ENCODE data around the gene CPT2. TPM values are rescaled to one million over a fixed set of nuclear protein-coding genes. Genes with fewer than 3 reads are reported as not detected.

Gene CPT2
- total RNA-seq, 1 donor from 2014 or later = 15.5 TPM

DNA sequence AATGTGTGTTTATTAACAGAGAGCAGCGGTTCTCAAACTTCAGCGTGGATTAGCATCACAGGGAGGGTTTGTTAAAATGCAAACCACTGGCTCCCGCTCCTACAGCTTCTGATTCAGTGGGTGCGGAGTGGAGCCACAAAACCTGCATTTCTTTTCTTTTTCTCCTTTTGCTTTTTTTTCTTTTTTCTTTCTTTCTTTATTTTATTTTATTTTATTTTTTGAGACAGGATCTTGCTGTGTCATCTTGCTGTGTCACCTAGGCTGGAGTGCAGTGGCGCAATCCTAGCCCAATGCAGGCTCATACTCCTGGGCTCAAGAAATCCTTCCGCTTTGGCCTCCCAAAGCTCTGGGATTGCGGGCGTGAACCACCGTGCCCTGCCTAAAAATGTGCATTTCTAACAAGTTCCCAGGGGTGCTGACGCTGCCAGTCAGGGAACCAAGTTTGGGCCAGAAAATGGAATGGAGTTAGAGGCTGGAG is 33.3 kb upstream of the CPT2 start:
- H3K36me3 Mint-ChIP-seq = no peaks in the 10 kb centered on the region
- DNase-seq (ENCODE audit: low spot score in 2 of 2, unreplicated experiment in 2 of 2) = no peak
- peaks cover 16% of the 10 kb centered on the region for H3K27me3 Mint-ChIP-seq (ENCODE audit: low read depth)
- no peaks in the 10 kb centered on the region for H3K9me3 Mint-ChIP-seq
- TF ChIP-seq, protein P1, sequence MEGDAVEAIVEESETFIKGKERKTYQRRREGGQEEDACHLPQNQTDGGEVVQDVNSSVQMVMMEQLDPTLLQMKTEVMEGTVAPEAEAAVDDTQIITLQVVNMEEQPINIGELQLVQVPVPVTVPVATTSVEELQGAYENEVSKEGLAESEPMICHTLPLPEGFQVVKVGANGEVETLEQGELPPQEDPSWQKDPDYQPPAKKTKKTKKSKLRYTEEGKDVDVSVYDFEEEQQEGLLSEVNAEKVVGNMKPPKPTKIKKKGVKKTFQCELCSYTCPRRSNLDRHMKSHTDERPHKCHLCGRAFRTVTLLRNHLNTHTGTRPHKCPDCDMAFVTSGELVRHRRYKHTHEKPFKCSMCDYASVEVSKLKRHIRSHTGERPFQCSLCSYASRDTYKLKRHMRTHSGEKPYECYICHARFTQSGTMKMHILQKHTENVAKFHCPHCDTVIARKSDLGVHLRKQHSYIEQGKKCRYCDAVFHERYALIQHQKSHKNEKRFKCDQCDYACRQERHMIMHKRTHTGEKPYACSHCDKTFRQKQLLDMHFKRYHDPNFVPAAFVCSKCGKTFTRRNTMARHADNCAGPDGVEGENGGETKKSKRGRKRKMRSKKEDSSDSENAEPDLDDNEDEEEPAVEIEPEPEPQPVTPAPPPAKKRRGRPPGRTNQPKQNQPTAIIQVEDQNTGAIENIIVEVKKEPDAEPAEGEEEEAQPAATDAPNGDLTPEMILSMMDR (IDR thresholded peaks at IDR 0.05; ENCODE audit: unreplicated experiment) = no peak
- no peaks in the 10 kb centered on the region for H3K4me1 Mint-ChIP-seq
- H3K27ac Mint-ChIP-seq = no peak overlapping the region
- no peak overlapping the region for H3K4me3 Mint-ChIP-seq

GRCh38 chr1:53165408-53165961 is 31.1 kb upstream of the CPT2 start:
- Mint-ChIP-seq H3K27me3 (ENCODE audit: low read depth) (peaks cover 16% of the 10 kb centered on the region), H3K4me1 (no peaks in the 10 kb centered on the region), H3K36me3 (no peaks in the 10 kb centered on the region)

DNA sequence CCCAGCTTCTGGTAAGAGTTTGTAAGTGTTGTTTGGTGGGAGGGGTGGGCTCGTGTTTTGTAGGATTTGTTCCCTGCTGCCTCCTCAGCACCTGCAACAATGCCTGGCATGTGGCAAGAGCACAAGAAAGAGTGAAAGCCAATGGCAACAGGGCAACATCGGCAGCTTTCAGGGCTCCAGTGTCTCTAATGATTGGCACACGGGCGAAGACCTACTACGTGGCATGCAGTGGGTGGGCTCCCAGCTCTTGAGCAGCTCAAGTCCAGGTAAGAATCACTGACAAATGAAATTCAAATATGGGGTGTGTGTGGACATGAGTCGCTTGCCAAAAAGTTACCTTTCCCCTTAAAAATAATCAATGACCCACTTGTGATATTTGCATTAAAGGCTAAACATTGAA is 30.3 kb upstream of the CPT2 start:
- Mint-ChIP-seq H3K27ac (no peak overlapping the region), H3K27me3 (ENCODE audit: low read depth) (peaks cover 16% of the 10 kb centered on the region), H3K36me3 (no peaks in the 10 kb centered on the region), H3K4me1 (no peaks in the 10 kb centered on the region), H3K9me3 (no peaks in the 10 kb centered on the region), H3K4me3 (no peak overlapping the region)
- DNase-seq (ENCODE audit: low spot score in 2 of 2, unreplicated experiment in 2 of 2) = no peak
- TF ChIP-seq, protein P1 (IDR thresholded peaks at IDR 0.05; ENCODE audit: unreplicated experiment) = no peak

More at GRCh38 chr1:53165408-53165961, 31.1 kb upstream of the CPT2 start:
- TF ChIP-seq, protein P1 (IDR thresholded peaks at IDR 0.05; ENCODE audit: unreplicated experiment) = no peak
- Mint-ChIP-seq H3K9me3 (no peaks in the 10 kb centered on the region), H3K4me3 (no peak overlapping the region), H3K27ac (no peak overlapping the region)
- no peak for DNase-seq (ENCODE audit: low spot score in 2 of 2, unreplicated experiment in 2 of 2)

DNA sequence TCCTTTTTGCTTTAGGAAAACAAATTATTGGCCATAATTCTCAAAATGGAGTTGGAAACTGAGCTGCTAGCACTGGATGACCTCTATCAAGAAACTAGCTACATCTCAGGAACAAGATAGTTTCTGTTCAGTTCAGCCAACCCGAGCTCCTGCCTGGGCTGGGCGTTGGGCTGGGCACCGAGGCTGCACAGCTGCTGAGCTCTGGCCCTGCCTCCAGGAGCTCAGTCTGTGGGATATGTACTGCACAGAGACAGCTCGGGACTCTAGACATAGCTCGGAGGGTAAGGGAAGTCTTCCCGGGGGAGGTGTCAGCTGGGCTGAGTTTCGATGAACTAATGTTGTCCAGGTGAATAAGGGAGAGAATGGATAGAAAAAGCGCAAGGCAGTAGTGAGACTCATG is 29.7 kb upstream of the CPT2 start:
- Mint-ChIP-seq H3K27ac (no peak overlapping the region), H3K4me3 (no peak overlapping the region), H3K4me1 (no peaks in the 10 kb centered on the region), H3K27me3 (ENCODE audit: low read depth) (peaks cover 16% of the 10 kb centered on the region), H3K36me3 (no peaks in the 10 kb centered on the region), H3K9me3 (no peaks in the 10 kb centered on the region)
- TF ChIP-seq, protein P1 (IDR thresholded peaks at IDR 0.05; ENCODE audit: unreplicated experiment) = no peak
- DNase-seq (ENCODE audit: low spot score in 2 of 2, unreplicated experiment in 2 of 2) = no peak

GRCh38 chr1:53172426-53173128 is 24.0 kb upstream of the CPT2 start:
- peaks cover 4% of the 10 kb centered on the region for H3K4me1 Mint-ChIP-seq
- no peak overlapping the region for H3K4me3 Mint-ChIP-seq
- no peak overlapping the region for H3K27ac Mint-ChIP-seq
- H3K27me3 Mint-ChIP-seq (ENCODE audit: low read depth) = peaks cover 17% of the 10 kb centered on the region
- TF ChIP-seq, protein P1 (IDR thresholded peaks at IDR 0.05; ENCODE audit: unreplicated experiment) = no peak
- no peak for DNase-seq (ENCODE audit: low spot score in 2 of 2, unreplicated experiment in 2 of 2)
- no peaks in the 10 kb centered on the region for H3K36me3 Mint-ChIP-seq
- no peaks in the 10 kb centered on the region for H3K9me3 Mint-ChIP-seq
